ENCODE data around the gene IL17RA.

IL17RA gene

DNA sequence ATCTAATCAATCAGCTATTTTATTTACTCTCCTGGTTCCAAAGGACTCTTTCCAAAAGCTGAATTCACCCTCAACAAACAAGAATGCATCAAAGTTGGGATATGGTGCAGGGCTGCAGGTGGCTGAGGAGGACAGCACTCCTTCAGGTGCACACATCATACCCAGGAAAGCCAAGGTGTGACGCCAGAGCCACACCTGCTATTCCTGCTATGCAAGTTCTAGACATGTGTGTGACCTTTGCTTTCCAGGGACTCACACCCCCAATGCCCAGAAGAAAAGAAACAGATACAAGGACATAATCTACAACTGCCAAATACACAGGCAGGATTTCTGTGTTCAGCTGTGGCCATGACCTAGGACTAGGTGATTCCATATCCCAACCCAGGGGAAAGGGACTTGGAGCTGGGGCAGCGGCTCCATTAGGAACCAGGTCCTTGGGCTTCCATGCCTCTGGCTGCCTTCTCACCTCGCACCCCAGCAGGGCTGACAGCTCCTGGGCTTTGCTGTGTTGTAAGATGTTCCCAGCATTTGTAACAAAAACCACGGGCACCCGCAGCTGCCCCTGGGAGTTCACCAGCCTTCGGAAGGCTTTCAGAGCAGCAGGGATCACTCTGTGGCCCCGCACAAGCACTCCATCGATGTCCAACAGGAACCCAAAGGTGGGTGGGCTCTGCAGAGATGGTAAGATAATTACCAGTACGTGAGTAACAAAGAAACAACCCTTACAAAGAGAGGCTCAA, 64.4 kb downstream of the IL17RA start:
- DNase-seq (ENCODE audit: extremely low read depth in 1 of 2, low read depth in 1 of 2), result no peak

DNA sequence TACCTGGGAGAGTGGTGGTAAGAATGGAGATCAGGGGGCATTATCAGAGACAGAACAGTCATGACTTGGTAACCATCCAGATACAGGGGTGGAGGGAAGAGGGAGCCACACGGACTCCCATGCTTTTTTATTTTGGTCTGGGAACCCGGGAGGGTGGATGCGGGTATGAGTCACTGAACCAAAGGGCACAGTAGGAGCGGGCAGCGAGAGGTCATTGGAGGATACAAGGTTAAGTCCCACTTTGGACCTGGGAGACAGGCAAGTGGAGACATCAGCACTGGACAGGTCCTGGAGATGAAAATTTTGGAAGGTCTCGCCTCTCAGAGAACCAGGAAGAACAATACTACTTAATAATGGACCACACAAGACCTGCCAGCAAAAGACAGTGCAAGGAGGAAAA, 67.5 kb downstream of the IL17RA start:
- no peak for DNase-seq (ENCODE audit: extremely low read depth in 1 of 2, low read depth in 1 of 2)

DNA sequence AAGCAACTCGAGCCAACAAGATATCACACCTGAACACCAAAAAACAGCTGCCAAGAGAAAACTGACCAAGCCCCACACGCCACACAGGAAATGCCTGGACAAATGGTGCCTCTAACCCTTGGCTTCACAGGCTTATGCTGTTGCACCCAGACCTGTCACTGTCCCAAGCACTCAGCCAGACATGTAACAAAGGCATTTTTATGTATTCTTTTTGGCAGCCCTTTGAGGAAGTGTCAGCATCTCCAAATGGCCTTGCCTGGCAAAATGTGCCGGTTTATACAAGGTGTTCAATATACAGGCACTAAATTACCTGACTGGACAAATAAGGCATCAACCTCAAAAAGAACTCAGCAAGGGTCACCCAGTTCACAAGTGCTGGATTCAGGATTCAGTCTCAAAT, 68.2 kb downstream of the IL17RA start:
- no peak for DNase-seq (ENCODE audit: extremely low read depth in 1 of 2, low read depth in 1 of 2)

DNA sequence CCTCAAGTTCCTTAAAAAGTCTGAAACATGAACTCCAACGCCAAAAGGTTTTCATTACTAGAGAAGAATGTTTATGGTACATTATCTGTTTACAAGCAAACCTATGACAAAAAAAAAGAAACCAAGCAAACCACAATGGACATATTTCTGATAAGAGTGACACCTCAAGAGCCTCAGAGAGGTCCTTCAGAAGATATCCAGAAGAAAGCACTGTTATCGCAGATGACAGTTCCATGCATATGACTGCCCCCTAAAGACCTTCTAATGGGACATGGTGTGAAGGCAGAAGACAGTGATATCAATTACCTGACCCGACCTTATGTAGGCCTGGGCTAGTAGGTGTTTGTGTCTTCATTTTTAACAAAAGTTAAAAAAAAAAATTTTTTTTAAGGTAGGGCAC, 71.1 kb downstream of the IL17RA start:
- DNase-seq (ENCODE audit: extremely low read depth in 1 of 2, low read depth in 1 of 2), result no peak

- no peak for DNase-seq (ENCODE audit: extremely low read depth in 1 of 2, low read depth in 1 of 2)
Measured at GRCh38 chr22:17157714-17158113, 72.9 kb downstream of the IL17RA start.

DNA sequence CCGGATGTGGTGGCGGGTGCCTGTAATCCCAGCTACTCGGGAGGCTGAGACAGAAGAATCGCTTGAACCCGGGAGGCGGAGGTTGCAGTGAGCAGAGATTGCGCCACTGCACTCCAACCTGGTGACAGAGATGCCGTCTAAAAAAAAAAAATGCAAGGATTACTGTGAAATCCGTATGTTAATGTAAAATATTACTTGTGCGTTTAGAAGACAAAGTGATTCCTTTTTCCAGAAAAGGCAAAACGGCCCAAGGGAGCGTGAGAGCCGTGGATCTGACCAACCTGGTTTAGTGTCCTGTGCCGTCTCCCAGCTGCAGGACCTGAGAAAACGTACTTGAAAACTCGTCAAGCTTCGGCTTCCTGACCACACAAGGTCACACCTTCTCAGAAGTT, 73.4 kb downstream of the IL17RA start:
- no peak for DNase-seq (ENCODE audit: extremely low read depth in 1 of 2, low read depth in 1 of 2)

- peak; percentile 66 to 77 for DNase-seq (ENCODE audit: extremely low read depth in 1 of 2, low read depth in 1 of 2)
Measured at GRCh38 chr22:17158568-17159503, 74.0 kb downstream of the IL17RA start, which contains the start of gene HDHD5. Gene HDHD5, minus strand, starts transcription at chr22:17159277. Its CDS starts 26 bp downstream, at chr22:17159251.

- peak; percentile 26 to 60 for DNase-seq (ENCODE audit: extremely low read depth in 1 of 2, low read depth in 1 of 2)
Measured at GRCh38 chr22:17159504-17159951, 74.7 kb downstream of the IL17RA start.

DNA sequence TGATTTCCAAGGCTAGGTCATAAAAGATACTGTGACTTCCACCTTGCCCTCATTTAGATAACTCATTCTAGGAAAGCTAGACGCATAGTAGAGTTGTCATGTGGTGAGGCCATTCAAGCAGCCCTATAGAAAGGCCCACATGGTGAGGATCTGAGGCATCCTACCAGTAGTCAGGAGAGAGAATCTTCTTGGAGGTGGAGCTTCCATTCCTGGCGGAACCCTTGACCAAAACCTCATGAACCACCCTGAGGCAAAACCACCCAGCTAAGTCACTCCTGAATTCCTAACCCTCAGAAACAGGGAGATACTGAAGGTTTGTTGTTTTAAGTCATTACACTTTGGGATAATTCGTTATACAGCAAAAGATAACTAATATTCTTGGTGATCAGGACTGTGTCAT, 77.2 kb downstream of the IL17RA start:
- no peak for DNase-seq (ENCODE audit: extremely low read depth in 1 of 2, low read depth in 1 of 2)

DNA sequence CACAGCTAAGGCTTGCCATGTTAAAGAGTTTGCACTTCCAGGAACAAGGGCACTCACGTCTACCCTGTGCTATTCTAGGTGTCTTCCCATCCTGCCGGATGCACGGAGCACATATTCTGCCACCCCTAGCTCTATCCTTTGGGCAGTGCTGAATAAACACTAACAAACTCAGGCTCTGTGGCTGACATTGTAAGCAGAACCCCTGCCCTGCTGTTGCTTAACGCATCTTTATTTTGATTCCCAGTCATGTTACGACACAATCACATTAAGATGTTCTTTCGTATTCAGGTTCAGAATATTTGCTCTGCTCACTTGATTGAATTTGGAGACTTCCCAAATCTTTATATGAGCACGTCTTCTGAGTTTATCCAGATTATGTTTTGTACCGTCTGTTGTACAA, 77.9 kb downstream of the IL17RA start:
- DNase-seq (ENCODE audit: extremely low read depth in 1 of 2, low read depth in 1 of 2), result no peak

DNA sequence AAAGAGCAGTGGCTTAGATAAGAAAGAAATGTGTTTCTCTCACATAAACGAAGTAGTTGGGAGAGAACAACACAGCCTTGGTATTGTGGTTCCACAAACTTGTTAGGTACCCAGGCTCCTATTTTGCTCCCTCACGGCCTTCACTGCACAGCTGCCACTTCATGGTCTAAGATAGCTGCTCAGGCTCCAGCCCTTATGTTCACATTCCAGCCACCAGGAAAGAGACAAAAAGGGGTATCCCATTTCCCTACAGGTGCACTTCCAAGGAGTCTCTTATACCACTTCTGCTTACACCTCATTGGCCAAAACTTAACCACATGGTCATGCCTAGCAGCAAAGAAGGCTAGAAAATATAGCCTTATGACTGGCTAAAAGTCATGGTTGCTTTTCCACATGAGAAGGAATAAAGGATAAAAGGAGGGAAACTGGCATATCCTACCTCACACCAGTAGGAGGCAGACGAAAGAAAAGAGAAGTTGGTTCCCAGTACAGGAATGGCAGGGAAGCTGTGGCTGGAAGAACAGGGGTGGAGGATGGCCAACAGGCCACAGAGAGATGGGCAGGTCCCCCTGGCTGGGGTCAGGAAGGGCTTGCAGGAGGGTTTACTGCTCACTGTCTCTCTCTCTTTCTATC, 79.7 kb downstream of the IL17RA start:
- DNase-seq (ENCODE audit: extremely low read depth in 1 of 2, low read depth in 1 of 2), result no peak

Data from stimulated activated CD8-positive, alpha-beta memory T cell treated with anti-CD3 and anti-CD28 coated beads, Interleukin-7, amount 100 ng/mL, for 48 hours (primary cell).